ENCODE data around the gene ACSL4. TPM values are rescaled to one million over a fixed set of nuclear protein-coding genes. Genes with fewer than 3 reads are reported as not detected.

Gene ACSL4
- 39.8 TPM for total RNA-seq

- Histone ChIP-seq H3K9me3 (no peaks in the 10 kb centered on the region), H3K27ac (peak within 1 kb of the TSS; percentile 85), H3K4me3 (peak within 1 kb of the TSS; percentile 55 to 58), H3K27me3 (no peaks in the 10 kb centered on the region), H3K4me1 (no peaks in the 10 kb centered on the region), H3K36me3 (no peaks in the 10 kb centered on the region)
- intact Hi-C loops (cut with DNase I), result no loop called here
- DNase-seq (ENCODE audit: extremely low spot score in 2 of 2), result peak in 1 of 2 donors; percentile 90
- TF ChIP-seq POLR2A (IDR thresholded peaks at IDR 0.05) (peak in 1 of 2 donors; percentile 62), CTCF (IDR thresholded peaks at IDR 0.05) (no peak), POLR2AphosphoS5 (IDR thresholded peaks at IDR 0.05; ENCODE audit: insufficient read depth in 1 of 2, low read depth in 1 of 2) (peak in 1 of 2 donors; percentile 90)
These were observed at the start of gene ACSL4 for GRCh38 chrX:109732807-109733612. Gene ACSL4, minus strand, starts transcription at chrX:109733257. Its CDS starts 49,894 bp downstream, at chrX:109683363.

GRCh38 chrX:109777749-109778148 is 44.7 kb upstream of the ACSL4 start:
- no peaks in the 10 kb centered on the region for H3K36me3 ChIP-seq
- no peak overlapping the region for H3K27ac ChIP-seq
- no peaks in the 10 kb centered on the region for H3K9me3 ChIP-seq
- TF ChIP-seq POLR2AphosphoS5 (IDR thresholded peaks at IDR 0.05; ENCODE audit: insufficient read depth in 1 of 2, low read depth in 1 of 2) (no peak), CTCF (IDR thresholded peaks at IDR 0.05) (no peak), POLR2A (IDR thresholded peaks at IDR 0.05) (no peak)
- H3K4me3 ChIP-seq, result no peak overlapping the region
- intact Hi-C loops (cut with DNase I), result no loop called here
- DNase-seq (ENCODE audit: extremely low spot score in 2 of 2), result no peak
- no peaks in the 10 kb centered on the region for H3K4me1 ChIP-seq
- no peaks in the 10 kb centered on the region for H3K27me3 ChIP-seq

GRCh38 chrX:109776986-109777385 is 43.9 kb upstream of the ACSL4 start:
- no peaks in the 10 kb centered on the region for H3K9me3 ChIP-seq
- no peak for TF ChIP-seq CTCF (IDR thresholded peaks at IDR 0.05)
- TF ChIP-seq POLR2AphosphoS5 (IDR thresholded peaks at IDR 0.05; ENCODE audit: insufficient read depth in 1 of 2, low read depth in 1 of 2), result no peak
- TF ChIP-seq POLR2A (IDR thresholded peaks at IDR 0.05), result no peak
- intact Hi-C loops (cut with DNase I), result no loop called here

GRCh38 chrX:109776432-109776831 is 43.4 kb upstream of the ACSL4 start:
- H3K27me3 ChIP-seq, result no peaks in the 10 kb centered on the region
- H3K4me1 ChIP-seq, result no peaks in the 10 kb centered on the region
- no peaks in the 10 kb centered on the region for H3K36me3 ChIP-seq
- H3K9me3 ChIP-seq, result no peaks in the 10 kb centered on the region
- no peak overlapping the region for H3K4me3 ChIP-seq
- no peak for DNase-seq (ENCODE audit: extremely low spot score in 2 of 2)
- H3K27ac ChIP-seq, result no peak overlapping the region
- intact Hi-C loops (cut with DNase I), result no loop called here
- TF ChIP-seq POLR2AphosphoS5 (IDR thresholded peaks at IDR 0.05; ENCODE audit: insufficient read depth in 1 of 2, low read depth in 1 of 2) (no peak), CTCF (IDR thresholded peaks at IDR 0.05) (no peak), POLR2A (IDR thresholded peaks at IDR 0.05) (no peak)

More at GRCh38 chrX:109776986-109777385, 43.9 kb upstream of the ACSL4 start:
- H3K27me3 ChIP-seq, result no peaks in the 10 kb centered on the region
- no peaks in the 10 kb centered on the region for H3K36me3 ChIP-seq
- H3K27ac ChIP-seq, result no peak overlapping the region
- no peak for DNase-seq (ENCODE audit: extremely low spot score in 2 of 2)
- no peak overlapping the region for H3K4me3 ChIP-seq
- no peaks in the 10 kb centered on the region for H3K4me1 ChIP-seq

- TF ChIP-seq POLR2AphosphoS5 (IDR thresholded peaks at IDR 0.05; ENCODE audit: insufficient read depth in 1 of 2, low read depth in 1 of 2), result no peak
- TF ChIP-seq CTCF (IDR thresholded peaks at IDR 0.05), result no peak
- TF ChIP-seq POLR2A (IDR thresholded peaks at IDR 0.05), result no peak
- H3K27ac ChIP-seq, result no peak overlapping the region
- H3K9me3 ChIP-seq, result no peaks in the 10 kb centered on the region
- no peaks in the 10 kb centered on the region for H3K27me3 ChIP-seq
- no peaks in the 10 kb centered on the region for H3K36me3 ChIP-seq
- no peak overlapping the region for H3K4me3 ChIP-seq
- H3K4me1 ChIP-seq, result no peaks in the 10 kb centered on the region
- DNase-seq (ENCODE audit: extremely low spot score in 2 of 2), result no peak
- intact Hi-C loops (cut with DNase I), result no loop called here
These were observed 42.3 kb upstream of the ACSL4 start for GRCh38 chrX:109775386-109775785.

Data from vagina (tissue), 2 donors.